Cardiac muscle cell (in vitro differentiated cells and primary cell): ENCODE data around the gene SPATS2L. TPM values are rescaled to one million over a fixed set of nuclear protein-coding genes. Genes with fewer than 3 reads are reported as not detected.

Experiments
- DNase-seq, 2 donors: peaks; one replicate each; pipeline versions ENCODE4 v3.0.0 to v3.0.0-alpha.2; 2010 to 2017; ENCODE audit warnings: low read depth in 1 of 2, low spot score in 1 of 2
- H3K27ac ChIP-seq: fragments of 200-600 bp; sonication (generic); 2 replicates; pipeline ENCODE4 v1.5.1; 2016
- H3K27me3 ChIP-seq: fragments of 200-600 bp; sonication (generic); 2 replicates; pipeline ENCODE4 v1.6.0; 2016; ENCODE audit warnings: control low read depth
- H3K36me3 ChIP-seq: fragments of 200-600 bp; sonication (generic); 2 replicates; pipeline ENCODE4 v1.5.1; 2016; ENCODE audit warnings: control low read depth
- H3K4me1 ChIP-seq: fragments of 200-600 bp; sonication (generic); 2 replicates; pipeline ENCODE4 v1.8.1; 2017; ENCODE audit warnings: low read depth, mild to moderate bottlenecking, mixed run types
- H3K4me3 ChIP-seq: fragments of 200-600 bp; sonication (generic); 2 replicates; pipeline ENCODE4 v1.5.1; 2016; ENCODE audit warnings: mild to moderate bottlenecking
- H3K9me3 ChIP-seq: fragments of 200-600 bp; sonication (generic); 2 replicates; pipeline ENCODE4 v1.5.1; 2017; ENCODE audit warnings: low read depth, mild to moderate bottlenecking, control low read depth
- polyA plus RNA-seq: library from polyadenylated mRNA; unstranded; fragments of >200 nt; fragmentation: Nextera tagmentation; extraction: Ambion mirVana; gene quantifications from 2 replicates; pipeline ENCODE4 v1.2.1, GENCODE V29; 2016
- total RNA-seq: library from RNA; depleted of rRNA; stranded (reverse); fragments of >200 nt; gene quantifications from 2 replicates; pipeline ENCODE4 v1.2.3, GENCODE V29; 2016
- TF ChIP-seq, protein P1 (sequence below): IDR thresholded peaks from 2 replicates; pipeline ENCODE4 v1.5.1; 2012; ENCODE audit warnings: low read depth, mild to moderate bottlenecking, low read length

SPATS2L gene
- total and polyA plus RNA-seq, 2 experiments from 2014 or later: 20.0 to 37.4 TPM

DNA sequence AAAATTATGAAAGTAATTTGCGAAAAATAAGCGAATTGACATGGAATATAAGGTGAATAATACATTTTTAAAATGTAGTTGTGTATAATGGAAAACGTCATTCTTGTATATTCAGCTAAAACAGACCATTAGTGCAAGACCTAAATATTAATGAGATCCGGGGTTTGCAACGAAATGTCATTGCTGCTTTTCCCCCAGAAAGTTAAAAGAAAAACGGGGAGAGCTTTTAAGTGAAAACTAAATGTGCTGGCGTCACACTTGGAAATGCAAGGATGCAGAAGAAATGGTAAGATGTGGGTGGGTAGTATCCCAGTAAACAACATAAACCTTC is 219.0 kb downstream of the SPATS2L start:
- Histone ChIP-seq H3K27me3 (peaks cover 31% of the 10 kb centered on the region), H3K36me3 (no peaks in the 10 kb centered on the region), H3K4me1 (no peaks in the 10 kb centered on the region), H3K4me3 (peak overlapping the region; percentile 83), H3K27ac (no peak overlapping the region), H3K9me3 (no peaks in the 10 kb centered on the region)
- TF ChIP-seq, protein P1, sequence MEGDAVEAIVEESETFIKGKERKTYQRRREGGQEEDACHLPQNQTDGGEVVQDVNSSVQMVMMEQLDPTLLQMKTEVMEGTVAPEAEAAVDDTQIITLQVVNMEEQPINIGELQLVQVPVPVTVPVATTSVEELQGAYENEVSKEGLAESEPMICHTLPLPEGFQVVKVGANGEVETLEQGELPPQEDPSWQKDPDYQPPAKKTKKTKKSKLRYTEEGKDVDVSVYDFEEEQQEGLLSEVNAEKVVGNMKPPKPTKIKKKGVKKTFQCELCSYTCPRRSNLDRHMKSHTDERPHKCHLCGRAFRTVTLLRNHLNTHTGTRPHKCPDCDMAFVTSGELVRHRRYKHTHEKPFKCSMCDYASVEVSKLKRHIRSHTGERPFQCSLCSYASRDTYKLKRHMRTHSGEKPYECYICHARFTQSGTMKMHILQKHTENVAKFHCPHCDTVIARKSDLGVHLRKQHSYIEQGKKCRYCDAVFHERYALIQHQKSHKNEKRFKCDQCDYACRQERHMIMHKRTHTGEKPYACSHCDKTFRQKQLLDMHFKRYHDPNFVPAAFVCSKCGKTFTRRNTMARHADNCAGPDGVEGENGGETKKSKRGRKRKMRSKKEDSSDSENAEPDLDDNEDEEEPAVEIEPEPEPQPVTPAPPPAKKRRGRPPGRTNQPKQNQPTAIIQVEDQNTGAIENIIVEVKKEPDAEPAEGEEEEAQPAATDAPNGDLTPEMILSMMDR: no peak
- no peak for DNase-seq

DNA sequence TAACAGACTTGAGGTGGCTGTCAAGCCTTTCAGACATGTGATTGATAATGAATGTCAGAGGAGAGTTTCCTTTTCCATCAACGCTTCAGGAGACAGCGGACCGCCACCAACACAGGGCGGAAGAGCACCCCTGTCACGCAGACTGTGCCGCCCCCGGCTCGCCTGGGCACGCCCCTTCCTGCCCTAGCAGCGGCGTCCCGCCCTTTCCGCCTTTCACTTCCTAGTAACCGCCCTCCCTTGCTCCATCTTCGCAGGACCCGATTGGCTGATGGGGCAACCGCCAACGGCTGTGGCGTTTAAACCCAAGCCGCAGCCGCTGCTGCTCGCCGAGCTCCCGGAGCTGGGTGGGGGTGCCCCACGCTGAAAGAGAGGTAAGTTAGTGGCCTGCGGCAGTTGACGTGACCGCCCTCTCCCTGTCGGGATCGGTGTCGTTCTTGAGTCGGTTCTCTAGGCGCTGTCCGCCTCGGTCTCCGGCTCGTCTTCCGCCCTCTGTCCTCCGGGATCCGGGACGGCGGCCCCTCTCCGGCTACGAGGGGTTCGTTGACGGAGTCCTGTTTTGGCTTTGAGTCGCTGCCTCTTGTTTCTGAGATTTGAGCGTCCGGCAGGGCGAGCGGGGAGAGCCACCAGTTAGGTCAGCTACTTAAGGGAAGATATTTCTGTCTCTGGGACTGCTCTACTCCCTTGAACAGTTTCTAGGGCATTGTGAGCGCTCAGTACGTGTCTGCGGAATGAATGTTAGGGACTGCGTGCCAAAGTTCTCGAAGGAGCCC is 219.6 kb downstream of the SPATS2L start, which contains the start of gene SGO2:
Gene SGO2 (plus strand): TSS at position 326 of the 770 bp plus-strand sequence. CDS start 6,769 bp downstream, outside the sequence.
- Histone ChIP-seq H3K36me3 (no peaks in the 10 kb centered on the region), H3K27me3 (peaks cover 25% of the 10 kb centered on the region), H3K27ac (peak within 1 kb of the TSS; percentile 59), H3K4me1 (no peaks in the 10 kb centered on the region), H3K9me3 (no peaks in the 10 kb centered on the region), H3K4me3 (peak within 1 kb of the TSS; percentile 83)
- TF ChIP-seq, protein P1: no peak
- DNase-seq: peak; percentile 94 to 95

DNA sequence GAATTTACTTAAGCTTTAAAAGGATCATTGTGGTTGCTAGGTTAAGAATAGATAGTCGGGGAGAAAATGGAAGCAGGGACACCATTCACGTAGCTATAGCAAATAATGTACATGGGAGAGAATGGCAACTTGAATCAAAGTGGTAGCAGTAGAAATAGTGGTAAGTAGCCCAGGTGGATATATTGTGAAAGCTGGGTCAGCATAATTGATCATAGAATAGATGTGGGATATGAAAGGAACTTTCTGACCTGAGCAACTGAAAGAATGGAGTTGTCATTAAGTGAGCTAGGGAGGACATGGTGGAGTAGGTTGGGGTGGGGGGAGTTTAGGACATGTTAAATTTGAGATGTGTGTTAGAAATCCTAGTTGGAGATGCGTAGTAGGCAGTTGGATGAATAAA is 221.7 kb downstream of the SPATS2L start:
- TF ChIP-seq, protein P1: no peak
- Histone ChIP-seq H3K4me1 (no peaks in the 10 kb centered on the region), H3K9me3 (no peaks in the 10 kb centered on the region), H3K36me3 (peaks cover 2% of the 10 kb centered on the region), H3K27me3 (peaks cover 9% of the 10 kb centered on the region), H3K4me3 (no peak overlapping the region), H3K27ac (no peak overlapping the region)
- DNase-seq: no peak

Other genes starting within 250 kb of the SPATS2L start
- 20.8 and 22.1 TPM in 2 replicates for gene KCTD18, start 203.4 kb downstream of the SPATS2L start, total RNA-seq
- gene KCTD18, start 203.4 kb downstream of the SPATS2L start, polyA plus RNA-seq: 12.5 and 12.6 TPM in 2 replicates
- 1.8 and 13.9 TPM in 2 replicates for gene SGO2, start 219.5 kb downstream of the SPATS2L start, total RNA-seq
- 8.1 and 26.8 TPM in 2 replicates for gene SGO2, start 219.5 kb downstream of the SPATS2L start, polyA plus RNA-seq